ENCODE measurements around the gene HS6ST3.
"Not testable (repeated sequence)": the region's sequence is repeated elsewhere in the genome, so short reads cannot be mapped to it uniquely, and the experiment has no call there.

The HS6ST3 gene

DNA sequence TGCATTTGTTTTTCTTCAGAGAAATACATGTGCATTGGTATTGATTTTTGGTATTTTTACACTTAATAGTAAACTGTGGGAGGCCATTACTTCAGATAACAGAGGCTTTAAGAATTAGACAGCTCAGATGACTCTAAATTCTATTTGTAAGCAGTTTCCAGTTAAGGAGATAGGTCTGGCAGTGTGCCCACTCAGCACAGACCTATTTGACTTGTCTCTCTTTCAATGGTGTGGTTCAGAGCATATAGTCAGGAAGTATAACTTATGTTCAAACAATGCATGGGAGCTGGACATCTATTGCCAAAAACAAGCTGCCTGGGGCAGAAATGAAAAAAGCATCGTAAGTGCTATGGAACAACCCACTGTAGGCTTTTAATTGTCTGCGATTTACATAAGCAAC, 370.7 kb downstream of the HS6ST3 start:
- DNase-seq = no peak

DNA sequence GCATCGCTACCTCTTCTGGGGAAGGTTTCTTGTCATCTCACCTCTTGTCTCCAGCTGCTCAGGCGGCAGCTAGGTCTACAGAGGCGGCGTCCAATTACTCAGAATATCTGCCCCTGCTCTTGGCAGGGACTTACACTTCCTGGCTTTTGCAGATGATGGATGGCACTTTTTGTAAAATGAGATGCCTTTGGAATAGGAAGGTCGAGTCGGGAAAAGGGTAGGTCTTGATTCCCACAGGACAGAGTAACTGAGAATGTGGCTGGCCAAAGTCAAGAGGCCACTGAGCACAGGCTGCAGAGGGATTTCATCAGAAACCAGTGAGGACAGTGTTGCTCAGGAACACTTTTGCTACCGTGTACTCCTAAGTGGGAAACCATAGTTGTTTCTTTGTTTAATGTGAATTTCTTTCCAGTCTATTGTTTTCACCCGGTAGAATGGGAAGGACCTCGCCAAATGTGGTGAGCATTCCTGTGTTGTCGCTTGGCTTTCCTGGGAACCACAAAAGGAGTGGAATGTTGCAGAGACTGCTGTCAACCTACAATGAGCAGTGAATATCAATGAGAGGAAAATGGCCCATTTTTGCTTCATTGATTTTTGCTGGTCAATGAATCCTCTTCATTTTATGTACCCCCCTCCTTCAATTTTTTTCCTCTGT, 383.7 kb downstream of the HS6ST3 start:
- no peak for DNase-seq

DNA sequence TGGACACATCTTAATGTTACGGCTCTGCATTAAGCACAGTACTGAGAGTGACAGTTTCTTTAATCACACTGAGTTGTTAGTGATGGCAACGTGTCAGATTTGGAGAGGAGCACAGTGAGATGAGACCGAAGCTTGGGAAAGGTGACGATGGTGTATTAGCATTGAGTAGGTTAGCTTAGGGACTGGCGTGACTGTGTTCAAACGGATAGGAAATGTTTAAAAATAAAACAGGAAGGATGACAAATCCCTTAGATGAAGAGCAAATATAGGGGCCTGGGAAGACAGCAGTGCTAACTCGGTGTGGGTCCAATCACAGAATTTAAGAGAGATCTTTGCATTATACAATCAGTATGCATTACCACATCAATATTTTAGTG, 384.3 kb downstream of the HS6ST3 start:
- DNase-seq = no peak

DNA sequence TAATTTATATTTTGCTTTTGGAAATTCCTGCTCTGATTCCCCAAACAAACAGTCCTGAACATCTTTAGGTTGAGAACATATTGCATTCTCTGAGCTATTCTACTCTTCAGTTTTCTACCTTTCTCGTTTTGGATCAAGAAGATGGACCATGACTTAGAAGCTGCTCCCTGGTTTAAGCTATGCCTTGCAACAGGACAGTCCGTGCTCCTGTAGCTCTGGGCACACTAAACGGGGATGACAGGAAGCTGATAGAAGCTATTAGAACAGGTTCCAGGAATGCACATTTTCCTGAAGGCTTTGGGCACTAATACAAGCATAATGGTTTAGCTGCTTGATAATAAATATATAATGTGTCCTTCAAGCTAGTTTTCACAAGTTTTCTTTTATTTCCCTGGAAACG, 385.2 kb downstream of the HS6ST3 start:
- DNase-seq = no peak

DNA sequence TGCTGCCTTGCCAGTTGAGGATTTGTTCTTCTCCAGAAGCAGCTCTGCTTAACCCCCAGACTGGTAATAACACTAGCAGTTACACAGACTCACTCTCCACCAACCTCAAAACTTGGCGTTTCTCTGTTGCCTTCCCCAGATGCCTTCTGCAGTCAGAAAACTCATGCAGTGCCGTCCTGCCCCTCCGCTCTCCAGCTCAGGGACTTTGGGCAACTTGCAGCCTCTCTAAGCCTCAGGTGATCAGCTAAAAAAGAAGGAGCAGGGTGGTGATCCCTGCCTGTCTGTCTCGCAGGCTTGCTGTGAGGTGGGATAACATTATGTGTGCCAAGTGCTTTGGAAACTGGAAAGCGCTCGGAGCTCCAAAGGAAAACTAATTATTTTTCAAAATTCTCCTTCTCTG, 391.6 kb downstream of the HS6ST3 start:
- DNase-seq = no peak

DNA sequence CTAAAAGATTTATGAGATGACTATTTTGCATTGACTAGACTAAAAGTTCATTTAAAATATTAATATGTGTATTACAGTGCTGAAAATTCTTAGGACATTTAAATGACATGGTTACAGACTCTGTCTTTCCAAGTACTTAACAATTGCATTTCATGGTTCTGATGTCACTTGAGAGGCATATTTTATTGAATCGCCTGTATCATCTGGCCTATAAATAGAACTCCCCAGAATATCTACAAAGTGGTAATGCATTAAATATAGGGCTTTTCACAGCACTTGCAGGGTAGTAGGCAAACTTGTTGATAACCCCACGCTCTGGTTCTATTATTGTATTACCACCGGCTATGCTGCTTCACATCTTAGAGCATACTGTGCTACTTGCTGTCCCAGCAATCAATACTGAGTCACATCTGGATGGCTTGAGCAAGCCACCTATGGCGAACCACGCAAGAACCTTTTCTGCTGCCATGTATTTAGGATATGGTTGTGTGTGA, 400.6 kb downstream of the HS6ST3 start:
- no peak for DNase-seq

DNA sequence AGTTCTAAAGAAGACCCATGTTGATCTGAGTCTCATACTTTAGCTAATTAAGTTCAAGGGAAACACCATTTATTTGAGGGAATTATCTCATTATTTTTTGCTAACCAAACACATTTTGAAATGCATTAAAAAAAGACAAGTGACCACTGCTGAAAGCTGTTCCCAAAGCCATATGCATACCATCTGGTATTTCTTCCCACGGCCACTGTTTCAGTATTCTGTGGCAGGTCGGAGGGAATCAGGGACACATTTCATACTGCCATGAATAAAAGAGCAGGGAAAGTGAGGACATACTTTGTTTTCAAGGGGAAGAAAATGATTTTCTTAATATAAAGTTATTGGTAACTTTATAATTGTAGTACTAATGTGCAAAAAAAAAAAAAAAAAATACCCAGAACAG, 401.2 kb downstream of the HS6ST3 start:
- DNase-seq = no peak

DNA sequence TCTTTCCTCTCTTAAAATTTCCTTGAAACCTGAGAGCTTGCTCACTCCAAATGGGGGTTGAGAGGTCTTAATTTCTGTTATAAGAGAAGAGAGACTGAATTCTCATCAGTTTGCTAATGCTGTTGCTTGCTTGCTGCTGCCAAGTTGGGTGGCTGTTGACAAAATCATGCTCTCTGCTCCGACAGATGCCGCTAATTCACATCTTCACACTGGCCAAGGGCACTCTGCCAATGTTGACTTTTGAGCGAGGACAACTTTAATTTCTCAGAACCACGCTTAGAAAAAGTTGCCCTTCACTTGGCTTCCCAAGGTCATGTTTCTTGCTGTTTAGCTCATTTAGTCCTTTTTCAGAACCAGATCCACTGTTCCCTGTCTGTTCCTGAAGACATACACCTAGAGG, 402.9 kb downstream of the HS6ST3 start:
- no peak for DNase-seq

DNA sequence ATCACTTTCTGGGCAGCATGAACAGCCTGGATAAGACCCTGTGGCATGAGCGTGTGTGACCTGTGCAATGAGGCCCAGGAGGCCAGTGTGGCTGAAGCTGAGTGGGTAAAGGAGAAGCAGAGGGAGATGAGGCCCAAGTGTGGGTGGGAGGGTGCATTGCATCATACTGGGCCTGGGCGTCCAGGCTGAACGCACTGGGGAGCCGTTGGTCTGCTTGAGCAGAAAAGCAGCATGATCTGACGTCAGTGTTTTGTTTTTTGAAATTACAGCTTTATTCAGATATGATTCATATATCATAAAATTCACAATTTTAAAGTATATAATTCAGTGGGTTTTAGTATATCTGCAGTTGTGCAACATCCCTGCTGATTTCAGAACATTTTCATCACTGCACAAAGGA, 409.7 kb downstream of the HS6ST3 start:
- no peak for DNase-seq

DNA sequence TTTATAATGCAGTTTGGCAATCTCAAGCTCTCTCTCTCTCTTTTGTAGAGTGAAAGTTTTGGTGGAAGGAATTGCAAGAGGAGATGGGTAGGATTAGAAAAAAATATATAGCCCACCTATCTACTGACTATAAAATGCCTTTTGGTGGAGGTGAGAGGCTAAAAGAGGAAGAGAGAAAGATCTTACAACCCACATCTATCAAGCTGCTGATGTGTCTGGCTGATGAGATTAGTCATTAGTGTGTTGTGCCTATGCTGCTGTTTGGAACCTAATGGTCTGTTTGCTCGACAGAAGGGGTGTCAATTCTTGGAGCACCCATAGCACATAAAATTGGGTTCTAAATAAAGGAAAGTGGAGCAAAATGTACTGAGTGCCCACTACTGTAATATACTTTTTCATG, 411.0 kb downstream of the HS6ST3 start:
- DNase-seq = no peak

DNA sequence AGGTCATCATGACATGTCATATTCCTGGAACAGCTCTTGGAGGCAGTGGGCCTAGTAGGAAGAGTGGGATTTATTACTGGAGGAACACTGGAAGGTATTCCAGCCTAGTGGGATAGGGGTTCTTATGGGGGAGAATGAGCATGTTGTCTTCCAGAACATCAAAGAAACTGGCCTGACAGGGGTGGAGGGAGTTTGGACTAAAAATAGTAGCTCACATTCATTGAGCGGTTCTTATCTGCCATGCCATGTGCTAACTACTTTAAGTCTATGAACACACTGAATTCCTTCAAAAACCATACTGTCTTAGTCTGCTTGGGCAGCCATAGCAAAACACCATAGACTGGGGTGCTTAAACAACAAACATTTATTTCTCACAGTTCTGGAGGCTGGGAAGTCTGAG, 413.6 kb downstream of the HS6ST3 start:
- DNase-seq = no peak

DNA sequence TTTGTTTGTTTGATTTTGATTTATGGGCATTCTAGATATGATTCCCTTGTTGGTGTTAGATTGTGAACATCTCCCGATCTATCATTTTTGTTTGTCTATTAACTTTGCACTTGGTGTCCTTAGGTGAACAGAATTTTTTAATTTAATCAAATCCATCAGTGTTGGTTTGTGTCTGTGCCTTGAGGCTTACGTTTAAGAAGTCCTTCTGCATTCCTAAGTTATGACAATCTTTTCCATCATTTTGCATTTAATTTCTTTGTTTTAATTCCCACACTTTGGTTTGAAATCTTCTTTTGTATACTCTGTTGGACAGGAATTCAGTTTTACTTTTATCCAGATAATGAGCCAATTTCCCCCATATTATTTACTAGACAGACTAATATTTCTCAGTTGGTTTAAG, 421.7 kb downstream of the HS6ST3 start:
- DNase-seq = no peak

DNA sequence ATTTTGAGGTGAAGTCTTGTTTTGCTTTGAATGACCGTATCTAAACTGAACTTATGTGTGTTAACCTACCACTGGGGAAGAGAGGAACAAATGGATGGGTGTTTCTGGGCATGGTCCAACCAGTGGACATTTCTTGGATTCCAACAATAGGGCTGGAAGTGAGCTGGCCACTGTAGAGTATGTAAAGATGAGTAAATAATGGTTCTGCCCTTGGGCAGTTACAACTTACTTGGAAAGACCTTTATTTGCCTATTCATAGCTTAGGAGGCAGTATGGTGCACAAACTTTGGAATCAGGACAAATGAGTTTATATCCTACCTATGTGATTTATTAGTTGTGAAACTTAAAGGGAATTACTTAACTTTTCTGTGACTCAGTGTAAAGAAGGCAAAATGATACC, 429.5 kb downstream of the HS6ST3 start:
- no peak for DNase-seq

DNA sequence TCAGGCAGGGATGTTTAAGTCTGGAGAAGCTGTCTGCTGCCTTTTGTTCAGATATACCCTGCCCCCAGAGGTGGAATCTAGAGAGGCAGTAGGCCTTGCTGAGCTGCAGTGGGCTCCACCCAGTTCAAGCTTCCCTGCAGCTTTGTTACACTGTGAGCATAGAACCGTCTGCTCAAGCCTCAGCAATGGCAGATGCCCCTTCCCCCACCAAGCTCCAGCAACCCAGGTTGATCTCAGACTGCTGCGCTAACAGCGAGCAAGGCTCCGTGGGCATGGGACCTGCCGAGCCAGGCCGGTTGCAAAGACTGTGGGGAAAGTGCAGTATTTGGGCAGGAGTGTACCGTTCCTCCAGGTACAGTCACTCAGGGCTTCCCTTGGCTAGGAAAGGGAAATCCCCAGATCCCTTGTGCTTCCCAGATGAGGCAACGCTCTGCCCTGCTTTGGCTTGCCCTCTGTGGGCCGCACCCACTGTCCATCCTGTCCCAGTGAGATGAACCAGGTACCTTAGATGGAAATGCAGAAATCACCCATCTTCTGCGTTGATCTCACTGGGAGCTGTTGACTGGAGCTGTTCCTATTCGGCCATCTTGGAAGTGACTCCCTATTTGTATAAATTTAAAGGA, 434.6 kb downstream of the HS6ST3 start:
- DNase-seq = not testable (repeated sequence)

DNA sequence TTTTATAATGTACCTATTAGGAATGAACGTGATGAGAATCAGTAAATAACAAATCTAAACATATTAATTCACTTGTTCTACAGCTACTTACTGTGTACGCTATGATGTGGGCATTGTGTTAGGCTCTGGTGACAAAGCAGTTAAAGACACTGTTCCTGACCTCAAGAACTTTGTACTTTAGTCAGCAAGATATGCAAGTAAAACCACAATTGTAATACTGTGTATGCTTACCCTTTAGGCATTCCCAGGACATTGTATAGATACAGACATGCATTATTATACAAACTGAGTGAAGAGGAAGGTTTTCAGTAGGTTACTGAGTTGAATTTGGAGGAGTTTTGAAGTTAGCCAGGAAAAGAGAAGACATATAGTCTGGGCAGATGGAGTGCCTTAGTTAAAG, 435.8 kb downstream of the HS6ST3 start:
- no peak for DNase-seq

DNA sequence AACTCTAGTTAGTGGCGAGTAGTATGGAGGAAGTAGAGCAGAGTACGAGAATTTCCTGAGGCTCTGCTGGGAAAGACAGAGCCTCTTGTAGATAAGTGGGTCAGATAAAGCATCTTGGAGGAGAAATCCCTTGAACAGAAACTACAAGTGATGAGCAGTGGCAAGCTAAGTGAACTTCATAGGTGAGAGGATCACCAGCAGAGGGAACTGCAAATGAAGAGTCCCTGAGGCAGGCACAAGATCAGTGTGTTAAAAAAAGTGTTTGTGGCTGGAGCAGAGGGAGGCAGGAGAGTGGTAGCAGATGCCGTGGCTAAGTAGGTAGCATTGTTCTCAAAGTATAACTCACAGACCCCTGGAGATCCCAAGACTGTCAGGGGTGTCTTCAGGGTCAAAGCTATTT, 437.6 kb downstream of the HS6ST3 start:
- DNase-seq = no peak

DNA sequence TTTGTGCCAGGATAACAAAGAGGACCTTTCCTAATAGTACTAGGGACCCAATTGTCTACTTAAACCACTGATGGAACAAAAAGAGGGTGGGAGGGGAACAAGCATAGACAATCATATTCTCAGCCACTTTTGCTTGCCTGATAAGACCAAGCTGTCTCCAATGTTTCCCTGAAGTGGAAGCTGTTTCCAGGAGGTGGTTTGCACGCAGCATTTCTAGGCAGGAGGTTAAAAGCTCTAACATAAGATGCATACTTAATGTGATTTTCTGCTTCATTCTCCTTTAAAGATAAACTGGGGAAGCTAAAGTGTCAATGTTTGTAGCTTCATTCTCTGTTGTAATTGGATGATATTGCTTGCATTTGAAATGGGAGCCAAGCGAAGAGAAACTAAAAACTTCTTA, 442.9 kb downstream of the HS6ST3 start:
- no peak for DNase-seq

DNA sequence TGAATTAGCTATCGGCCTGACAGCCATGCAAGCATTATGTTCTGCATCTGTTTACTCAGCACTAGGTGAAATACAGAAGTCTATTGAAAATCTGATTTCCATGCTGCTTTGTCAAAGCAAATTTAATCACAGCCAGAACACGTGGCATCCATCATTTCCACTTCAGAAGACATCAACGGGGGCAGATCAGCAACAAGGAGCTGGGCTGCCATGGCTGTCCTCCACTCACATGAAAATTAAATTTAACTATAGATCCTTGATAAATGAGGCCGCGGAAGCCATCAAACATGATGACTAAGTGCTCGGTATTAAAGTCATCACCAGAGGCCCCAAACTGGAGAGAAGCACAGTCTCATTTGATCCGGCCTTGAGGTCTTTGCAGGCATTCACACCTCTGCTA, 443.5 kb downstream of the HS6ST3 start:
- no peak for DNase-seq

DNA sequence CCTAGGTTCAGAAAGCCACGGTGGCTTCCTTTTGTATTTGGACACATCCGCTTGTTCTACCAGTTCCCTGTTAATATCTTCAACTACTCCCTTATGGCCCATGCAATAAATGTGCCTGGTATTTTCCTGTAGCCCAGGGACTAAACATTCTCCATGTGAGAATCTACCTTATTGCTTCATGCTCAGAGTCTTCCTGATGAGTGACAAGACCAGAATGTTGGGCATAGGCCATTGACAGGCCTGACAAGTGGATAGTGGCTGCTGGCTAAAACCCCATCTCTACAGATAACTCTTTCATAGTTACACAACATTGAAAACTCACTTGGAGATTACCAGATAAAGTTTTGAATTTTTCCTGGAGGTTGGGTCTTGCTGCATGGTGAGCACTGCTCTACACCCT, 449.9 kb downstream of the HS6ST3 start:
- DNase-seq = no peak

DNA sequence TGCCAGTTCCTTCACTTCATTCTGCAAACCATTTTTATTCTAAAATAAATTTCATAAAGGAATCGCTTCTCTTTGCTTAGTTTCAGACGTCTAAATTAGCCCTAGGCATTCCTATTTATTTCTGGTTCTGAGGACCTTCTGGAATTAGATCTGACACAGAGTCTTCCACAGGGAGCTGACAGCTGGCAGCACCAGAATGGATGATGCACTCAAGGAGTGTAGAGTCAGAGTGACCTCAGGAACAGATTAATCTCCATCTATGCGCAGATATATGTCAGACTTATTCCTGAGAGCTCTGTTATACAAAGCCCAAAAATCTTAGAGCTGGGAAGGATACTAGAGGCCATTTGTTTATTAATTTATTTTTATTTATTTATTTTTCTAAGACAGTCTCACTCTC, 450.8 kb downstream of the HS6ST3 start:
- no peak for DNase-seq

DNA sequence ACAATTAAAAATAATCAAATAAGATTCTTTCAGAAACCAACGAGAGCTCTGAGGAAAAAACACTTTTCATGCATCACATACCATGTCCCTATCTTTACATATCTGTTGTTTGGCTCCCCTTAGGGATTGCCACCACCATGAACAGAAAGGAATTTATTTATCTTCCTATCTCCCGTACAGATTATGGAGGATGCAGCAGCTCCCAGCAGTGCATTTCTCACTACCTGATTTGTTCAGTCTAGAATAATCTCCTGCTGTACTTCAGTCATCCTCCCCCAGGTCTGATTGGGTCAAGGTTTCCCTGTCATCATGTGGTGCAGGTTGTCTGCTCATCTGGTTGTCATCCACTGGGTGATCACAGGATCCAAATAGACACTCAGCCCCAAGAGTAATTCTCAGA, 453.1 kb downstream of the HS6ST3 start:
- no peak for DNase-seq

DNA sequence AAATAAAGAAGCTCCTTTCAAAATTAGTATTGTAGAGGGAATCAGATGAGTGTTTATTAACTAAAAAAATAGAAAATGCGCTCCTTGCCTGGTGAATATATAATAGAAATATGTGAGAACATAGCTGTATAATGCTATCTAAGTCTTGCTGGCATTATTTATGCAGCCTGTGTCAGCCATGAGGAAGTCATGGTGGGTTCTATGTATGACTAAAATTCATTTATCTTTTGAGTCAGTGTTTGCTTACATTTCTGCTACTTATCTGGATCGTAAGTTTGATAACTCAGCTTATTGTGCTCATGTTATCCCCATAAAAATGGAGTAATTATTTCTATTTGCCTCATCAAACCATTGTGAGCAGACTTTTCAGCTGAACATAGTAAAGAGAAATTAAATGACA, 455.1 kb downstream of the HS6ST3 start:
- no peak for DNase-seq

DNA sequence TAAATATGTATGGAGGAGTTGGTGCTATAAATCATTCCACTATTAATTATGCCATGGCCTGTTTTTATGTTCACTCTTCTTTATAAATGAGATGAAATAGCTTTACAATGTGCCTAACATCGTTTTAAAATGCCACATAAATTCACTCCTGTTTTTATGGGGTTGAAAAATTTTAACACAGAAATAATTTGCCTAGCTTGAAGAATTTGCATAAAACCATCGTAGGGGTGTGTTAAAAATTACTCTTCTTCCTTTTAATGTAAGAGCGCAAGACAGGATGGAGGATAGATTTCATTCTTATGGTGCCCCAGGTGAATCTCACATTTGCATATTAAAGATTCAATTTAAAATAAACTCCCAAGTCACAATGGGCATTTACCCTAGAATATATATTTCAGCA, 456.6 kb downstream of the HS6ST3 start:
- DNase-seq = no peak

DNA sequence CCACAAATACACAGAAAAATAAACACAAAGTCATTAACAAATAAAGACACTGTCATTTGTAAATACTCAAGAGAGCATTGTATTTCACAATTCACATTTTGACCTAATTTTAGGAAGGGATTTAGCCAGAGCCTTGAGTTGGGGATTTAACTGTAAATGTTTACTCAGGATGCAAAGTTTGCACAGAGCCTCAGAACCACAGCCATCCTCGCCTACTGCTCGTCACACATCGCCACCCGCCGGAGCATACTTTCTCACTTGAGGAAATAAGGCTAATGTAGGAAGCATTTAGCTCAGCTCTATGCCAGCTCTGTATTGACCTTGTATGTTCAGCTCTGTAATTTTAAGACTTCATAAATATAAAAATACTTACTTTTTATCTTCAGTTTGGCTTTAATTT, 461.6 kb downstream of the HS6ST3 start:
- no peak for DNase-seq

DNA sequence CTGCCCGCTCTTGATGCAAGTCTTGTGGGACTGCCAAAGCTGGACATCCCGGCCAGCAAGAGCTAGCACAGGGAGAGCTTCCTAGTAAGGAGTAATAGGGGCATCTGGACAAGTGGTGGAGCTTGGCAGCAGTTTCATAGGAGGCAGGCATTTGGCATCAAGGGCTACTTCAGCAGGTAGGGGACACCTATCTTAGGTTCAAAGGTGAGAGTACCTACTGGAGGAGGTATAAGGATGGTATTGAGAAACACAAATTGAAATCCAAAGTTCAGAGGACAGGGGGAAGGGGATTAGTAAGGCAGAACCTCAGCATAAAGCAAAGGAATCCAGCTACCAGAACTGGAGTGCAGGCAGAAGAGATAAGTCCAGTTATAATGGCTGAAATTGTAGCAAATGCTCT, 462.7 kb downstream of the HS6ST3 start:
- no peak for DNase-seq

Measured in NCI-H2227 treated with DMSO at 0.1 percent for 48 hours (cell line).